ENCODE data around the gene PAX3.

Gene PAX3

GRCh38 chr2:222300726-222301052, 1.9 kb upstream of the PAX3 start:
- TF ChIP-seq CTCF (conservative IDR thresholded peaks at IDR 0.05): no peak
- no peak overlapping the region for H3K27ac ChIP-seq

- no peak overlapping the region for H3K27ac ChIP-seq
- TF ChIP-seq CTCF (conservative IDR thresholded peaks at IDR 0.05): no peak
Measured at GRCh38 chr2:222299906-222300725, 1.3 kb upstream of the PAX3 start.

GRCh38 chr2:222298001-222298310, 842 bp downstream of the PAX3 start:
- TF ChIP-seq CTCF (conservative IDR thresholded peaks at IDR 0.05): no peak
- no peak overlapping the region for H3K27ac ChIP-seq

- no peak for TF ChIP-seq CTCF (conservative IDR thresholded peaks at IDR 0.05)
- H3K27ac ChIP-seq: no peak overlapping the region
Measured at GRCh38 chr2:222297600-222297935, 1.2 kb downstream of the PAX3 start.

- TF ChIP-seq CTCF (conservative IDR thresholded peaks at IDR 0.05): no peak
- H3K27ac ChIP-seq: no peak overlapping the region
Measured at GRCh38 chr2:222296911-222297599, 1.7 kb downstream of the PAX3 start.

GRCh38 chr2:222296311-222296741, 2.5 kb downstream of the PAX3 start:
- no peak for TF ChIP-seq CTCF (conservative IDR thresholded peaks at IDR 0.05)
- H3K27ac ChIP-seq: no peak overlapping the region

- H3K27ac ChIP-seq: no peak overlapping the region
- no peak for TF ChIP-seq CTCF (conservative IDR thresholded peaks at IDR 0.05)
Measured at GRCh38 chr2:222295368-222296062, 3.3 kb downstream of the PAX3 start.
